ENCODE measurements around the gene ZBTB21.

DNA sequence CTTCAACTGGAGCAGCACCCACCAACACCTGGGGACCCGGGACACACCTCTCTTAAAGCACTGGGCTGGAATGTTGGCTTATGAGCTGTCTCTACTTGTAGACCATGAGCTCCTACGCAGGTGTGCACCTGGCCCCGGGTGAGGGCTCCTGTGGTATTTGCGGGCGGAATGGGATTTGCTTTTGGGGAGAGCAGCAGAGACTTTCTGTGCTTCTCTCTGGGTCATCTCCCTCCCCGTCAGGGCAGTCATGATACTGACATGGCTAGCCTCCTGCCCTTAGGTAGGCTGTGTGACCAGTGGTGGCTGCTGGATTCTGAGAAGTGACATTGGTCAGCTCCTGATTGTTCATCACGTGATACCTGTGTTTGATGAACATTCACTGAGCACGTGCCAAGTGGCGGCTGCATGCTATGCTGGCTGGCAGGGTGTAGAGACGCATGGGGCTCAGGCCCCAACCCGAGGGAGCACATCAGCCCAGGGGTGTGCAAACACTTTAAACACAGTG, 9.0 kb upstream of the ZBTB21 start:
- TF ChIP-seq CTCF (IDR thresholded peaks at IDR 0.05) (no peak), EZH2 (IDR thresholded peaks at IDR 0.05) (no peak), EZH2phosphoT487 (IDR thresholded peaks at IDR 0.05) (no peak)

Data from neural progenitor cell (in vitro differentiated cells).